HuH-7 (cell line): ENCODE data around the gene IGF2BP2.
"Not testable (repeated sequence)": the region's sequence is repeated elsewhere in the genome, so short reads cannot be mapped to it uniquely, and the experiment has no call there.

Source experiments
- DNase-seq: peaks from one replicate; pipeline ENCODE4 v3.0.0; 2011; ENCODE audit warnings: low spot score

Gene IGF2BP2

GRCh38 chr3:185659942-185660921 is 164.6 kb downstream of the IGF2BP2 start:
- DNase-seq = peak; percentile 75

- DNase-seq = no peak
Observed at GRCh38 chr3:185658943-185659342, 165.9 kb downstream of the IGF2BP2 start.

DNA sequence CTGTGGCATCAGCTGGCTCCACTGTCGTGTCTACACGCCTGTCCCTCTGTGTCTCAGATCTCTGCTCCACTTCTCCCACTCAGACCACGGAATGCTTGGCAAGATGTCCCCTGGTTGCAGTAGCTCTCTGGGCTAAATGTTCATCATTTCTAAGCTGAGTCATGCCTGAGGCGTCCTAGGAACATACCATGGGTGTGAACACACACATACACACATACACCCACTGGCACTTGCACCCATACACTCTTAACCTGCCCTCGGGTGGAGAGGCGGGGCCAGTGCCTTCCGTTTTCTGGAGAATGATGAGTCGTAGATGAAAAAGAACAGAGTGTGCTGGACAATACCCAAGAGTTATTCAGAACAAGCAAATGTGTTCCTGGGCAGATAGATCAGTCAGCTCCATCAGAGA is 166.3 kb downstream of the IGF2BP2 start:
- DNase-seq = no peak

- DNase-seq = no peak
Observed at GRCh38 chr3:185657691-185658503, 166.9 kb downstream of the IGF2BP2 start.

GRCh38 chr3:185657211-185657610 is 167.6 kb downstream of the IGF2BP2 start:
- DNase-seq = no peak

DNA sequence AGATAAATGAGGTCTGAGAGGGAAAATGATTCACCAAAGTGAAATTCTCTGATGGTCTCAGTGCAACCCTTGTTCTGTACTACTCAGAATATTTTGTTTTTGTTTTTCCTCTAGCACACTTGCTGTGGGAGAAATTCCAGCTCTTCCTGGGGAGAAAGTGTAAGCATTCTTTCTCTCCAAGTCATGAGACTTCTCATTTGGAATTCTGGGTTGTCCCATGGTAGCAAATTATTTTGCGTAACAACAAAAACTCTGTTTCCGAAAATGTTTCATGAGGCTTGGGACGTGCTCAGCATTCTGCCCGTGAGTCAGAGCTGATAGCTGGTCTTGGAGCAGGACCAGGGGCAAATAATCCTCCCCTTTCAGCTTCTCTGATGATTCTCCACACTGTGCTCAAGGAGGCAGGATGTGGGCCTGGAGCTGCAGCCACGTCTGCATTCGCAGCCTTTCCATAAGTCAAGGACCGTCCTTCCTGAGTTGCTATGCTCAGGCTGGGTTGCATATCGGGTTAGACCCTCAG is 168.5 kb downstream of the IGF2BP2 start:
- DNase-seq = no peak

- no peak for DNase-seq
Observed at GRCh38 chr3:185655426-185656320, 169.2 kb downstream of the IGF2BP2 start.

GRCh38 chr3:185654758-185655145 is 170.1 kb downstream of the IGF2BP2 start:
- DNase-seq = no peak

DNA sequence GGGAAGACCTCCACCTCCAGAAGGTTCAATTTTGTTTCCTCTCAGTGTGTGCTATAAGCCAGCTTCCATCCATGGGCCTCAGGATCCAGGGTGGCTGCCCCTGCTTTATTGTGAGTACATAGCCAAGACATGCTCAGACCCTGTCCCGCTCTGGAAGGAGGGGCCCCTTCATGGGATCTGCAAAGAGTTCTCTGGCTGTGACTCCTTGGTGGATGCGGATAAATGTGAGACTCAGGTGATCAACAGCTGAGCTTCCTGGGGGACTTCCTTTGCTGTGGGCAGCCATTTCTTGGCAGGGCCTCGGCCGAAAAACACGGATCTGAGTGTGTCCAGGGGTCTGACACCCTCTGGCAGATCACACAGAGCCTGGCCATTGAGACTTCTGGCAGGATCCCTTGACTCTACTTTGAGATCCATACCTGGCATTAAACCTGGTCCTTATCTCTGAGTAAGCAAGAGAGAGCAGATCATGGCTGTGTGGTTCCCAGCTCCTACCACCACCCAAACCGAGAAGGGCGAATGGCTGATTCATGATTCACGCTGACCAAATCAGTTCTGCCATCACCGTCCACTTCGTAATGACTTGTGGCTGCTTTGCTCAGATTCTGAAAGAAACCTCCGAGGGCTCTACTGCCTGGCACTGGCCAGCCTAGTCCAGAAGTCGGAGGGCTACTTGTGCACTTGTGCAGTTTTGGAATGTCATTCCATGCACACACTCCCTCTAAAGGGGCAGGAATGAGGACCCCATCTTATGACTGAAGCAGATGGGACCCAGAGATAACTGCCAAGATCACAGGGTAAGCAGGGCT is 170.7 kb downstream of the IGF2BP2 start:
- no peak for DNase-seq

DNA sequence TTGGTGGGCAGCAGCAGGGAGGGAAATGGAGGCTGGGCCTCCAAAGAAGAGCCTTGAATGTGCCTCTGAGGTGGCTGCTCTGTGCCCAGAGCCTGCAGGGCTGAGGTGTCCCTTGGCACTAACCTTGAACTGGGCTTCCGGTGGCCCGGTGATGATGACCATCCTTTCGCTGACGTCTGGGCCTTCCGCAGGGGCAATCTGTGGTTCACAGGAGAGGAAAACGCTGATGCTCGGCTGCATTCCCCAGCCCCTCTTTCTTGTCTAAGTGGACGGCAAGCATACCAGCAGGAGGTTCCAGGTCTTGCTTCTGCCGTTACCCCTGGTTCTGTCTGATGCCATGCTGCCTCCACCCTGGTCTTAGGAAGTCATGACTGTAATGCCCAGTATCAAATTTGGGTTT is 172.9 kb downstream of the IGF2BP2 start:
- no peak for DNase-seq

- no peak for DNase-seq
Observed at GRCh38 chr3:185649414-185649813, 175.4 kb downstream of the IGF2BP2 start.

DNA sequence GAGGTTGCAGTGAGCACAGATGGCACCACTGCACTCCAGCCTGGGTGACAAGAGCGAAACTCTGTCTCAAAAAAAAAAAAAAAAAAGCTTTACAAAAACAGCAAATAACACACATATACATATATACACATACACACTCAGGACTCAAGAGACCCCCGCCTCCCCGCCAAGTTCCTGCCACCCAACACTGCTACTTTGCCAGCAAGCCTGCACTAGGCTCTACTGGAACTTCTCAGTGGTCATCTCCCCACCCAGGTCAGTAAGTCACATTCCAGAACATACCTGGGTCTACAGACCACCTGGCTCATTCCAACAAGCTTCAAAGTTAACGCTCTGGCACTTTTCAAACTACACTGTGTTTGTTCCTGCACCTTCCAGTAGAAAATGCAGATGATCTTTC is 176.4 kb downstream of the IGF2BP2 start:
- no peak for DNase-seq

DNA sequence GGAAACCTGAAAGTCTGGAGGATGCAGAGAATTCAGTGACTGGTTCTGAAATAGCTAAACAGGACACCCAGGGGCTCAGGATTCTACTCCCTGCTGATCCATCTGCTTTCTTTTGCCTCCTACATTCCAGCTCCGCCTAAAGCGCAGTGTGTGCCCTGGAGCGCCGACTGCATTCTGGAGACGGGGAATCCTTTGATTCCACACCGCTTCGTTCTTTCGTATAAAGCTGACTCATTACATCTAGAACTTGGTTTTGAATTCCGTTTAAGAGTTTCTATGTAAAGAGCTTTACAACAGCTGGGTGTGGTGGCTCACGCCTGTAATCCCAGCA is 177.0 kb downstream of the IGF2BP2 start:
- DNase-seq = no peak

GRCh38 chr3:185647134-185647879 is 177.5 kb downstream of the IGF2BP2 start:
- no peak for DNase-seq

DNA sequence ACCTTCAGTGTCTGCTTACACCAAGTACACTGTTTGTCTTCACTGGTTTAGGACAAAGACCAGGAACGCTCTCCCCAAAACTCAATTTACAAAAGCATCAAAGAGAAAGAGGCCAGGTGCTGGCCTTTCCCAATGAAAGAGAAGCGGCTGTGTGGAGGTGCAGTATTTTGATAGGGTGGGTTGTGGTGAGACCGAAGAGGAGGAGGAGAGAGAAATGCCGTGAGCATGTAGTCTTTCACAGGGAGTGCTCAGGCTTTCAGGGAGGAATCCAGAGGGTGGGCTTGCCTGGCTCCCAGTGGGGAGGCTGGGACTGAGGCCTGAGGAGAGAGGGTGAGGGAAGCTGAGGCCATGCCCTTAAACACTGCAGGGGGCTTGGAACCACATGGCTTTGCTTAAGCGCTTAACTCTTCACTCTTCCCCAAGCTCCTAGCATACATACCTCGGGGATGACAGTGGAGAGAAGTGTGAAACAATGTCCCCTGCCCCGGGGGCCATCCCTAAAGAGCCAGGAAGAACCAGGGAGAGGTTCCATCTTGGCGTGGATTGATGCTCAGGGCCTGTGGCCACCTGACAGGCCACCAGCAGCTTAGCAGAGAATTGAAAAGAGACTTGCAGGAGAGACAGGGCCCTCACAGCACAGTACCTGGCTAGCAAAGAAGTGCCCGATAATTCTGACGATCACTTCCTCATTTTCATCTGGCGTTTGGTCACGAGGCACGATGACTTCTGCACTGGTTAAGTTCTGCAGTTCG is 178.3 kb downstream of the IGF2BP2 start:
- no peak for DNase-seq

DNA sequence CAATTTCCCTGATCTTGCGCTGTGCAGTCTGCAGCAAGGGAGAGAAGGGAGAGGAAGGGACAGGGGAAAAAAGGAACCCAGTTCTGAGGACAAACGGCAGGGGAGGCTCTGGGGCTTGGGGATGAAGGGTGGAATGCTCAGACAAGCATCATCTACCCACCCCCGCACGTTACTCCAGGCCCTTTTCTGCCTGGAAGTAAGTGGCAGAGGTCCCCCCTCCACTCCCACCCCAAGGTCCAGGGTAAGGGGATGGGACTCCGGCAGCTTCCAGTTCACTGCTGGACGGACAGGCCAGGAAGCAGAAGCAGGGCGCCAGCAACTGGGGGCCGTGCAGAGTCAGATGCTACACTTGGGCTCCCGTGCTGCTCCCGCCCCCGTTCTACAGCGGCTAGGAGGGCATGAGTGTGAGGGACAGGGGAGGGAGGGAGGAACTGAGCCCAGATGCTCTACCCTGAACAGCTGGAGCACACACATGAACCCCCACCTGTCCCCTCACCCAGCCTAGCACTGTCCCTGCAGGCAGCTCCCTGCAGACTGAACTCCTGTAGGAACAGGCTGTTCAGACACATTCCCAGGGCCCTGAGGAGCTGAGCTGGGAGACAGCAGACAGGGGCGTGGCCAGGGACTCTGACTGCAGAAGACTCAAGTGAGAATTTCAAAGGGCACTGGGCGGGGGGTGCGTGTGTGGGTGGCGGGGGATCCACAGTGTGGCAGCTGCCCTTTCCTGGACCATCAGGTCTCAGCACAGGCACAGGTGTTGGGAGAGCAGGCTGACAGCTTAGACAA is 179.1 kb downstream of the IGF2BP2 start:
- no peak for DNase-seq

DNA sequence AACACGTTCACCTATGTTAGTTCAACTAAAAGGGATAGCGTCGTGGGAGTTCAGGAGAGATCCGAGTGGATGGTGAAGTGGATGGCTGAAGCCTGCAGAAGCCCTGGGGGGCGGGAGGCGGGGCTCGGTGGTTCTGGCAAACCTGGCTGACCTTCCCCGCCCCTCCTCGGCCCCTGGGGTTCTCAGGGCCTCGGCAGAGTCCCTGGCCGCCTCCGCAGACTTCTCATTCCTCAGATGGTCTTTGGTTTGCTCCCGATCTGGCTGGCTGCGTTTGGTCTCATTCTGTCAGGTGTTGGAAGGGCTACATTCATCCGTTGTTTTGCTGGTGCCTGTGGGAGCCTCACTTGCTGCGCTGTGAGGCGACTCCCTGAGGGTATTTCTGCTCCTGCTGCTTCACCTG is 179.7 kb downstream of the IGF2BP2 start:
- not testable (repeated sequence) for DNase-seq

DNA sequence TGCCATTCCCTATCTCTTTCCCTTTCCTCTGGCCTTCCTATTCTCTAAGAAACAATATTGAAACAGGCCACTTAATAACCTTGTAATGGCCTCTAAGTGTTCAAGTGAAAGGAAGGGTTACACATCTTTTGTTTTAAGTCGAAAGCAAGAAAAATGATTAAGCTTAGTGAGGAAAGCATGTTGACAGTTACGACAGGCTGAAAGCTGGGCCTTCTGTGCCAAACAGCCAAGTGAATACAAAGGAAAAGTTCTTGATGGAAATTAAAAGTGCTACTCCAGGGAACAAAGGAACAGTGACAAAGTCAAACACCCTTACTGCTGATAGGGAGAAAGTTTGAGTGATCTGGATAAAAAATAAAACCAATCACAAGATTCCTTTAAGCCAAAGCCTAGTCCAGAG is 184.5 kb downstream of the IGF2BP2 start:
- no peak for DNase-seq
